SK-N-SH treated with all-trans-retinoic acid at 6 μM for 48 hours (cell line): Measurements from ENCODE around the gene NRG4.

Experiments
- ATAC-seq: fragments of 200-7000 bp; cut with Tn5 transposase; 3 replicates; pipeline ENCODE4 v1.9.1; 2020; ENCODE audit warnings: mild to moderate bottlenecking, moderate library complexity
- ARNTL ChIP-seq: fragments of 450-650 bp; formaldehyde crosslinking; IDR thresholded peaks from 2 replicates; pipeline ENCODE4 v1.5.0; 2020; ENCODE audit warnings: low read depth, mild to moderate bottlenecking, moderate library complexity, borderline replicate concordance
- BACH2 ChIP-seq: fragments of 250-450 bp; sonication (Bioruptor Pico); IDR thresholded peaks from 2 replicates; pipeline ENCODE4 v1.9.0; 2021; ENCODE audit warnings: mild to moderate bottlenecking, borderline replicate concordance
- CSDC2 ChIP-seq: fragments of 250-450 bp; sonication (Bioruptor Pico); IDR thresholded peaks from 2 replicates; pipeline ENCODE4 v1.5.0; 2020; ENCODE audit warnings: mild to moderate bottlenecking, moderate library complexity
- ESRRG ChIP-seq: fragments of 250-450 bp; sonication (Bioruptor Pico); IDR thresholded peaks from 2 replicates; pipeline ENCODE4 v1.6.1; 2021; ENCODE audit warnings: mild to moderate bottlenecking
- GLIS3 ChIP-seq: fragments of 250-450 bp; sonication (Bioruptor Pico); IDR thresholded peaks from 2 replicates; pipeline ENCODE4 v1.5.0; 2020; ENCODE audit warnings: mild to moderate bottlenecking, moderate library complexity
- ISL1 ChIP-seq: fragments of 250-450 bp; sonication (Bioruptor Pico); IDR thresholded peaks from 2 replicates; pipeline ENCODE4 v2.1.2; 2022; ENCODE audit warnings: mild to moderate bottlenecking, moderate library complexity
- PPARA ChIP-seq: fragments of 250-450 bp; sonication (Bioruptor Pico); IDR thresholded peaks from 2 replicates; pipeline ENCODE4 v1.5.0; 2020; ENCODE audit warnings: mild to moderate bottlenecking, borderline replicate concordance
- RARB ChIP-seq: fragments of 250-450 bp; sonication (Bioruptor Pico); IDR thresholded peaks from 2 replicates; pipeline ENCODE4 v1.8.0; 2021; ENCODE audit warnings: mild to moderate bottlenecking, moderate library complexity
- SNAI2 ChIP-seq: fragments of 250-450 bp; sonication (Bioruptor Pico); IDR thresholded peaks from 2 replicates; pipeline ENCODE4 v1.5.0; 2020; ENCODE audit warnings: mild to moderate bottlenecking, moderate library complexity
- TCF4 ChIP-seq: fragments of 250-450 bp; sonication (Bioruptor Pico); IDR thresholded peaks from 2 replicates; pipeline ENCODE4 v1.8.0; 2021; ENCODE audit warnings: mild to moderate bottlenecking, moderate library complexity, borderline replicate concordance
- TOX ChIP-seq: fragments of 250-450 bp; sonication (Bioruptor Pico); IDR thresholded peaks from 2 replicates; pipeline ENCODE4 v1.8.0; 2021; ENCODE audit warnings: mild to moderate bottlenecking, moderate library complexity, borderline replicate concordance
- ZC3H10 ChIP-seq: fragments of 250-450 bp; sonication (Bioruptor Pico); IDR thresholded peaks from 2 replicates; pipeline ENCODE4 v1.5.1; 2021; ENCODE audit warnings: mild to moderate bottlenecking, moderate library complexity
- ZFP3 ChIP-seq: fragments of 250-450 bp; sonication (Bioruptor Pico); IDR thresholded peaks from 2 replicates; pipeline ENCODE4 v1.5.0; 2020; ENCODE audit warnings: mild to moderate bottlenecking, moderate library complexity
- ZNF70 ChIP-seq: fragments of 450-650 bp; formaldehyde crosslinking; IDR thresholded peaks from 2 replicates; pipeline ENCODE4 v1.5.0; 2020; ENCODE audit warnings: mild to moderate bottlenecking, moderate library complexity
- TF ChIP-seq, protein P1 (sequence below): fragments of 250-450 bp; sonication (Bioruptor Pico); IDR thresholded peaks from 2 replicates; pipeline ENCODE4 v1.5.1; 2020; ENCODE audit warnings: low read depth, mild to moderate bottlenecking, moderate library complexity
- TF ChIP-seq, protein P2 (sequence below): fragments of 250-450 bp; sonication (Bioruptor Pico); IDR thresholded peaks from 2 replicates; pipeline ENCODE4 v1.5.1; 2021; ENCODE audit warnings: mild to moderate bottlenecking, moderate library complexity
- TF ChIP-seq, protein P3 (sequence below): fragments of 250-450 bp; sonication (Bioruptor Pico); IDR thresholded peaks from 2 replicates; pipeline ENCODE4 v1.8.0; 2020; ENCODE audit warnings: mild to moderate bottlenecking, moderate library complexity, borderline replicate concordance
- TF ChIP-seq, protein P4 (sequence below): fragments of 250-450 bp; sonication (Bioruptor Pico); IDR thresholded peaks from 2 replicates; pipeline ENCODE4 v1.8.0; 2021; ENCODE audit warnings: low read depth, mild to moderate bottlenecking, moderate library complexity, borderline replicate concordance

Gene NRG4

DNA sequence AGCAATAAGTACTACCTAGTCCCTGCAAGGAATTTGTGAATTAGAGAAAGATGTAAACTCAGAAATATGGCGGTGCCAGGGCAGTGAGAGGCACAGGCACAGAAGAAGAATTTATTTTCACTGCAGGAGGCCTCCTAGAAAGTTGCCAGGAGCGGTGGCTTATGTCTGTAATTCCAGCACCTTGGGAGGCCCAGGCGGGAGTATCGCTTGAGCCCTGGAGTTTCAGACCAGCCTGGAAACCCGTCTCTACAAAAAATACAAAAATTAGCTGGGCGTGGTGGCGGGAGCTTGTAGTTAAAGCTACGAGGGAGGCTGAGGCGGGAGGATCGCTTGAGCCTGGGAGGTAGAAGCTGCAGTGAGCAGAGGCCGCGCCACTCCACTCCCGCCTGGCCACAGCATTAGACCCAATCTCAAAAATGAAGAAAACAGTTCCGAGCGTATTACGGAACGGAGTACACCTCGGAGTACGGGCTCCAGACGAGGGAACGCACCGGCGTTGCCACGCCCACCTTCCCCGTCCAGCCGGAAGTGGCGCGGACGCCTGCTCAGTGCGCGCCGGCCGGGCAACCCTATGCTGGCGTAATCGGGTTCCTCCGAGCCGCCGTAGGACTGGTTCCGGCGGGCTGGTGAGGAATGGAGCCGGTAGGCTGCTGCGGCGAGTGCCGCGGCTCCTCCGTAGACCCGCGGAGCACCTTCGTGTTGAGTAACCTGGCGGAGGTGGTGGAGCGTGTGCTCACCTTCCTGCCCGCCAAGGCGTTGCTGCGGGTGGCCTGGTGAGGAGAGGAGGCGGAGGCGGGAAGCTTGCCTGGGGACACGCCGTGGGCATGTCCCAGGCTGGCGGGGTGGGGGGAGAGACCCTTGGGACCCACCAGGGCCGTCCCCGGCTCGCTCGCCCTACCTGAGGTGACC, 108.6 kb downstream of the NRG4 start, which contains the start of gene FBXO22:
TSS of gene FBXO22 (plus strand) at position 548 of the 909 bp plus-strand sequence. CDS start at position 634, 86 bp downstream.
- TF ChIP-seq ZNF70 (no peak), ARNTL (CRISPR knock-in tag) (no peak), RARB (CRISPR knock-in tag) (no peak), BACH2 (CRISPR knock-in tag) (no peak), ZC3H10 (CRISPR knock-in tag) (no peak), ZFP3 (CRISPR knock-in tag) (0 out of 2 replicates have a peak, but pooled peaks have one; percentile 66), CSDC2 (no peak), GLIS3 (CRISPR knock-in tag) (0 out of 2 replicates have a peak, but pooled peaks have one; percentile 42)
- TF ChIP-seq, protein P1, sequence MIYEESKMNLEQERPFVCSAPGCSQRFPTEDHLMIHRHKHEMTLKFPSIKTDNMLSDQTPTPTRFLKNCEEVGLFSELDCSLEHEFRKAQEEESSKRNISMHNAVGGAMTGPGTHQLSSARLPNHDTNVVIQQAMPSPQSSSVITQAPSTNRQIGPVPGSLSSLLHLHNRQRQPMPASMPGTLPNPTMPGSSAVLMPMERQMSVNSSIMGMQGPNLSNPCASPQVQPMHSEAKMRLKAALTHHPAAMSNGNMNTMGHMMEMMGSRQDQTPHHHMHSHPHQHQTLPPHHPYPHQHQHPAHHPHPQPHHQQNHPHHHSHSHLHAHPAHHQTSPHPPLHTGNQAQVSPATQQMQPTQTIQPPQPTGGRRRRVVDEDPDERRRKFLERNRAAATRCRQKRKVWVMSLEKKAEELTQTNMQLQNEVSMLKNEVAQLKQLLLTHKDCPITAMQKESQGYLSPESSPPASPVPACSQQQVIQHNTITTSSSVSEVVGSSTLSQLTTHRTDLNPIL (CRISPR knock-in tag), result no peak
- ATAC-seq, result peak; percentile 98

DNA sequence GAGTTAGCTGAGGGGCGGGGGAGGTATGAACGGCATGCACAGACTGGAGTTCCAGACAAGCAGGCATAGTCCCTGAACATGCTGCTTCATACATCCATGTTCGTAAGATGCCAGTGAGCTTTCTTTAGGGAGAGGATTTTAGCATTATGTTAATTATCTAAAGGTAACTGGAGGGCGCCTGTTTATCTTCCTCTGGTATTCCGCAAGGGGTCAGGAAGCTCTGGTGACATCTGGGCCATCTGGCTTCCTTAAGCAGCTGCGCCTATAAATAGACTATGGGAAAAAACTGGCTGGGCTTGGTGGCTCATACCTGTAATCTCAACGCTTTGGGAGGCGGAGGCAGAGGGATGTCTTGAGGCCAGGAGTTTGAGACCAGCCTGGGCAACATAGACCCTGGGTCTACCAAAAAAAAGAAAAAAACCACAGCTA, 110.1 kb downstream of the NRG4 start:
- ATAC-seq, result no peak
- TF ChIP-seq GLIS3 (CRISPR knock-in tag) (no peak), CSDC2 (no peak), TOX (CRISPR knock-in tag) (no peak), PPARA (CRISPR knock-in tag) (no peak), SNAI2 (CRISPR knock-in tag) (no peak)
- TF ChIP-seq, protein P2, sequence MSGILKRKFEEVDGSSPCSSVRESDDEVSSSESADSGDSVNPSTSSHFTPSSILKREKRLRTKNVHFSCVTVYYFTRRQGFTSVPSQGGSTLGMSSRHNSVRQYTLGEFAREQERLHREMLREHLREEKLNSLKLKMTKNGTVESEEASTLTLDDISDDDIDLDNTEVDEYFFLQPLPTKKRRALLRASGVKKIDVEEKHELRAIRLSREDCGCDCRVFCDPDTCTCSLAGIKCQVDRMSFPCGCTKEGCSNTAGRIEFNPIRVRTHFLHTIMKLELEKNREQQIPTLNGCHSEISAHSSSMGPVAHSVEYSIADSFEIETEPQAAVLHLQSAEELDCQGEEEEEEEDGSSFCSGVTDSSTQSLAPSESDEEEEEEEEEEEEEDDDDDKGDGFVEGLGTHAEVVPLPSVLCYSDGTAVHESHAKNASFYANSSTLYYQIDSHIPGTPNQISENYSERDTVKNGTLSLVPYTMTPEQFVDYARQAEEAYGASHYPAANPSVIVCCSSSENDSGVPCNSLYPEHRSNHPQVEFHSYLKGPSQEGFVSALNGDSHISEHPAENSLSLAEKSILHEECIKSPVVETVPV, result no peak
- TF ChIP-seq, protein P3, sequence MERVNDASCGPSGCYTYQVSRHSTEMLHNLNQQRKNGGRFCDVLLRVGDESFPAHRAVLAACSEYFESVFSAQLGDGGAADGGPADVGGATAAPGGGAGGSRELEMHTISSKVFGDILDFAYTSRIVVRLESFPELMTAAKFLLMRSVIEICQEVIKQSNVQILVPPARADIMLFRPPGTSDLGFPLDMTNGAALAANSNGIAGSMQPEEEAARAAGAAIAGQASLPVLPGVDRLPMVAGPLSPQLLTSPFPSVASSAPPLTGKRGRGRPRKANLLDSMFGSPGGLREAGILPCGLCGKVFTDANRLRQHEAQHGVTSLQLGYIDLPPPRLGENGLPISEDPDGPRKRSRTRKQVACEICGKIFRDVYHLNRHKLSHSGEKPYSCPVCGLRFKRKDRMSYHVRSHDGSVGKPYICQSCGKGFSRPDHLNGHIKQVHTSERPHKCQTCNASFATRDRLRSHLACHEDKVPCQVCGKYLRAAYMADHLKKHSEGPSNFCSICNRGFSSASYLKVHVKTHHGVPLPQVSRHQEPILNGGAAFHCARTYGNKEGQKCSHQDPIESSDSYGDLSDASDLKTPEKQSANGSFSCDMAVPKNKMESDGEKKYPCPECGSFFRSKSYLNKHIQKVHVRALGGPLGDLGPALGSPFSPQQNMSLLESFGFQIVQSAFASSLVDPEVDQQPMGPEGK (CRISPR knock-in tag), result no peak

DNA sequence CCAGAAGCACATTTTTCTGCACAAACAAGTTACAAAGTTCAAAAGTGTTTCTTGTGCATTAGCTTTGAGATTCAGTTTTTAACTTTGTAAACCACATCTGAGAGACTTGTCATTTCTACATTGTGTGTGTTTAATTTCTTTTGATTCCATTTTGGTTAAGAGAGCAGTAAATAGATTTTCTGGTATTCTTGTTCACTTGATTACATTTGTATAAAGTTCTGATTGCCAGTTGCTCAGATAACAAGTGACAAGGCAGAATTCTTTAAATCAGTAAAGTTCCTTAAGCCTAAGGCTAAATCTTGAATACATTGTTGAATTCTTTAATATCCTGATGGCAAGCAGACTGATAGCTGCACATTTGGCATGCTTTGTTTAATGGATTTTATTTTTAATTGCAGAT, 111.6 kb downstream of the NRG4 start:
- ATAC-seq, result no peak
- TF ChIP-seq ESRRG (CRISPR knock-in tag) (no peak), TOX (CRISPR knock-in tag) (no peak)

DNA sequence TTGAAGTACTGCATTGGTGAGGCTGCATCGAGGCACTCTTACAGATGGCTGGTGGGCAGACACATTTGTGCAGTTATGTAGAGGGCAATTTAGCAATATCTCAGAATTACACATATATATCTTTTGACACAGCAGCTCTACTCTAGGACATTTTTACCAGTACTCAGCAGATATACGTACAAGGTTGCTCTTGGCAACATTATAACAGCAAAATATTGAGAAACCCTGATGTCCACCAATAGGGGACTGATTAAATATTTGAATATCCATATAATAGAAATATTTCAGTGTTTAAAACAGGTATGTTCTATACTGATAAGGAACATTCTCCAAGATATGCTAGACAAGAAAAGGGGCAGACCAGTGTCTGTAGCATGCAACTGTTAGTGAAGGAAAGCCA, 116.5 kb downstream of the NRG4 start:
- ATAC-seq, result no peak
- TF ChIP-seq TCF4 (CRISPR knock-in tag) (no peak), ISL1 (no peak), SNAI2 (CRISPR knock-in tag) (no peak), BACH2 (CRISPR knock-in tag) (no peak), ZNF70 (no peak), CSDC2 (no peak)
- TF ChIP-seq, protein P4, sequence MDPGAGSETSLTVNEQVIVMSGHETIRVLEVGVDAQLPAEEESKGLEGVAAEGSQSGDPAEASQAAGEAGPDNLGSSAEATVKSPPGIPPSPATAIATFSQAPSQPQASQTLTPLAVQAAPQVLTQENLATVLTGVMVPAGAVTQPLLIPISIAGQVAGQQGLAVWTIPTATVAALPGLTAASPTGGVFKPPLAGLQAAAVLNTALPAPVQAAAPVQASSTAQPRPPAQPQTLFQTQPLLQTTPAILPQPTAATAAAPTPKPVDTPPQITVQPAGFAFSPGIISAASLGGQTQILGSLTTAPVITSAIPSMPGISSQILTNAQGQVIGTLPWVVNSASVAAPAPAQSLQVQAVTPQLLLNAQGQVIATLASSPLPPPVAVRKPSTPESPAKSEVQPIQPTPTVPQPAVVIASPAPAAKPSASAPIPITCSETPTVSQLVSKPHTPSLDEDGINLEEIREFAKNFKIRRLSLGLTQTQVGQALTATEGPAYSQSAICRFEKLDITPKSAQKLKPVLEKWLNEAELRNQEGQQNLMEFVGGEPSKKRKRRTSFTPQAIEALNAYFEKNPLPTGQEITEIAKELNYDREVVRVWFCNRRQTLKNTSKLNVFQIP (CRISPR knock-in tag), result no peak
- TF ChIP-seq, protein P1 (CRISPR knock-in tag), result no peak
